Endothelial cell of umbilical vein (primary cell): Measurements from ENCODE around the gene CARD10. TPM values are rescaled to one million over a fixed set of nuclear protein-coding genes. Genes with fewer than 3 reads are reported as not detected.

Experiments used
- BruUV-seq: library from RNA; stranded (reverse); fragments of 400-500 nt; replicated peaks from 2 replicates; lab custom pipeline; 2021; lab: Mats Ljungman, UMichigan
- CTCF ChIA-PET: fragments of 300-600, 350-600 bp; sonication (Branson Sonifier 250); formaldehyde crosslinking; loops from one replicate; lab custom pipeline; 2021; ENCODE audit warnings: antibody characterized with exemption, inconsistent platforms; lab: Charles Lee
- POLR2A ChIA-PET: fragments of 300-600, 350-600 bp; sonication (Branson Sonifier 250); formaldehyde crosslinking; loops from one replicate; lab custom pipeline; 2021; ENCODE audit warnings: antibody characterized with exemption, inconsistent platforms; lab: Charles Lee
- DNase-seq: peaks from one replicate; pipeline ENCODE4 v3.0.0-alpha.2; 2011; ENCODE audit warnings: low read depth, low spot score
- FAIRE-seq: peaks from 2 replicates; lab custom pipeline; 2011; peaks lifted over from hg19 to GRCh38; lab: Jason Lieb, UNC
- H2AFZ ChIP-seq: 2 replicates; pipeline ENCODE4 v1.6.0; 2012; ENCODE audit warnings: low read depth, low read length, control low read depth, inconsistent platforms
- H3K27ac ChIP-seq: 2 replicates; pipeline ENCODE4 v1.5.1; 2011; ENCODE audit warnings: low read depth, mild to moderate bottlenecking, control low read depth, low read length, moderate library complexity; ENCODE audit not compliant: insufficient read depth
- H3K27me3 ChIP-seq, 2 experiments: 2 replicates each; pipeline versions ENCODE4 v1.6.0 to v1.6.1; 2011; ENCODE audit warnings: low read length in 2 of 2, mixed read lengths in 1 of 2; ENCODE audit not compliant: control insufficient read depth in 2 of 2, insufficient read depth in 2 of 2
- H3K36me3 ChIP-seq, 2 experiments: 2 replicates in 1 of 2; 3 replicates in 1 of 2; pipeline ENCODE4 v1.5.1; 2011; ENCODE audit warnings: low read length in 2 of 2, mild to moderate bottlenecking in 1 of 2, moderate library complexity in 1 of 2; ENCODE audit not compliant: control insufficient read depth in 2 of 2, insufficient read depth in 2 of 2; ENCODE audit errors: extremely low read depth in 1 of 2
- H3K4me1 ChIP-seq: 3 replicates; pipeline ENCODE4 v1.5.1; 2011; ENCODE audit warnings: mild to moderate bottlenecking, low read length; ENCODE audit not compliant: control insufficient read depth, insufficient read depth; ENCODE audit errors: extremely low read depth
- H3K4me2 ChIP-seq: 2 replicates; pipeline ENCODE4 v1.6.1; 2011; ENCODE audit warnings: low read length, control low read depth, mixed read lengths; ENCODE audit not compliant: insufficient read depth
- H3K4me3 ChIP-seq, 3 experiments: fragments of 200-600 bp in 1 of 3; sonication (generic), shearing (Covaris generic) in 1 of 3; replicated peaks in 1 of 3; 2 replicates each; pipeline ENCODE4 v1.5.1; 2011 to 2016; ENCODE audit warnings: control low read depth in 3 of 3, low read length in 3 of 3, mild to moderate bottlenecking in 2 of 3, inconsistent platforms in 1 of 3, low read depth in 1 of 3, moderate library complexity in 1 of 3; ENCODE audit not compliant: insufficient read depth in 1 of 3
- H3K79me2 ChIP-seq: 2 replicates; pipeline ENCODE4 v1.6.0; 2012; ENCODE audit warnings: low read length, inconsistent platforms; ENCODE audit not compliant: control insufficient read depth, insufficient read depth
- H3K9ac ChIP-seq: replicated peaks from 2 replicates; pipeline ENCODE3; 2011; ENCODE audit warnings: low read length, control low read depth; ENCODE audit not compliant: insufficient read depth; ENCODE audit errors: extremely low read depth
- H3K9me1 ChIP-seq: replicated peaks from 3 replicates; pipeline ENCODE4 v1.6.0; 2011; ENCODE audit warnings: mild to moderate bottlenecking, low read length; ENCODE audit not compliant: control insufficient read depth, insufficient read depth; ENCODE audit errors: extremely low read depth
- H3K9me3 ChIP-seq: replicated peaks from 2 replicates; pipeline ENCODE4 v1.5.1; 2012; ENCODE audit warnings: low read length, inconsistent platforms; ENCODE audit not compliant: control insufficient read depth, insufficient read depth
- H4K20me1 ChIP-seq: replicated peaks from 2 replicates; pipeline ENCODE3; 2011; ENCODE audit warnings: mild to moderate bottlenecking, low read length; ENCODE audit not compliant: control insufficient read depth, insufficient read depth; ENCODE audit errors: extremely low read depth
- EZH2 ChIP-seq: IDR thresholded peaks from 2 replicates; pipeline ENCODE4 v1.6.1; 2012; ENCODE audit warnings: borderline replicate concordance, low read depth, mild to moderate bottlenecking, moderate library complexity, low read length, inconsistent platforms; ENCODE audit not compliant: severe bottlenecking
- FOS ChIP-seq: IDR thresholded peaks from 2 replicates; pipeline ENCODE4 v1.6.1; 2011; ENCODE audit warnings: mild to moderate bottlenecking, low read length, moderate library complexity, borderline replicate concordance; ENCODE audit not compliant: insufficient read depth
- GATA2 ChIP-seq: IDR thresholded peaks from 2 replicates; pipeline ENCODE4 v1.7.0; 2011; ENCODE audit warnings: low read depth, mild to moderate bottlenecking, moderate library complexity, mixed read lengths, low read length; ENCODE audit not compliant: insufficient read length, insufficient read depth
- JUN ChIP-seq: IDR thresholded peaks from 2 replicates; pipeline ENCODE4 v1.6.1; 2011; ENCODE audit warnings: borderline replicate concordance, low read depth; ENCODE audit not compliant: insufficient read length, insufficient read depth
- MYC ChIP-seq: IDR thresholded peaks from one replicate; pipeline ENCODE4 v1.6.1; 2011; ENCODE audit warnings: mild to moderate bottlenecking, low read depth, low read length
- POLR2A ChIP-seq: IDR thresholded peaks from 2 replicates; pipeline ENCODE4 v1.6.1; 2012; ENCODE audit warnings: low read depth, mild to moderate bottlenecking, control low read depth, low read length
- POLR2AphosphoS5 ChIP-seq: IDR thresholded peaks from 2 replicates; pipeline ENCODE4 v1.6.1; 2012; ENCODE audit warnings: low read depth, mild to moderate bottlenecking, control low read depth, low read length, moderate library complexity; ENCODE audit not compliant: insufficient read depth
- dilution Hi-C: fragments of 300-500 bp; cut with MboI; formaldehyde crosslinking; loops from one replicate; pipeline ENCODE4 v1.15.0; 2019; ENCODE audit warnings: low sequenced_read_pairs; ENCODE audit not compliant: extremely low pct_ligation_motif_present
- intact Hi-C: fragments of 100-400 bp; cut with micrococcal nuclease; formaldehyde crosslinking; loops from one replicate; pipeline ENCODE4 v1.10.0; 2022
- polyA plus RNA-seq, 4 experiments: library from polyadenylated mRNA; depleted of rRNA in 3 of 4; stranded (reverse) in 3 of 4; unstranded in 1 of 4; fragments of >200 nt; gene quantifications; 2 replicates each; pipeline versions ENCODE4 v1.2.1 to v1.2.3, GENCODE V29; 2011 to 2012; ENCODE audit warnings: missing spikeins in 1 of 4
- total RNA-seq: library from RNA; stranded (reverse); gene quantifications from 2 replicates; pipeline ENCODE4 v1.2.3, GENCODE V29; 2021
- TF ChIP-seq, protein P1 (sequence below): IDR thresholded peaks from 2 replicates; pipeline ENCODE4 v1.6.1; 2011; ENCODE audit not compliant: insufficient read depth, insufficient read length
- TF ChIP-seq, protein P2 (sequence below), 2 donors: IDR thresholded peaks; 1 replicate in 1 of 2; 2 replicates in 1 of 2; pipeline ENCODE4 v1.5.1; 2011; ENCODE audit warnings: low read length in 2 of 2, mild to moderate bottlenecking in 2 of 2, moderate library complexity in 2 of 2, control low read depth in 1 of 2, inconsistent platforms in 1 of 2, low read depth in 1 of 2; ENCODE audit not compliant: insufficient read depth in 1 of 2; ENCODE audit errors: extremely low read depth in 1 of 2

CARD10 gene
- total and polyA plus RNA-seq, 2 donors (not counting 3 experiments of a cell fraction or from before 2014, with no cell fraction given): 36.1 to 39.5 TPM

- Histone ChIP-seq H3K4me1 (peaks cover 45% of the 10 kb centered on the region), H4K20me1 (no peaks in the 10 kb centered on the region), H3K36me3 (peaks cover 2 to 31% of the 10 kb centered on the region in 2 experiments), H3K4me3 (no peak overlapping the region), H3K4me2 (no peak overlapping the region), H3K9me3 (no peaks in the 10 kb centered on the region), H3K27me3 (no peaks in the 10 kb centered on the region), H3K27ac (no peak overlapping the region), H3K9ac (no peak overlapping the region), H3K79me2 (no peaks in the 10 kb centered on the region), H2AFZ (no peak overlapping the region), H3K9me1 (no peaks in the 10 kb centered on the region)
- ChIA-PET CTCF (interaction anchor here (1.0 to 1.2 kb wide), 2 partner anchors 9 to 31 kb away, joined by 3 to 8 read pairs; no protein-coding TSS in a partner anchor), POLR2A (no interaction called here)
- intact Hi-C loops (no loop called here), dilution Hi-C loops (no loop called here)
- no peak for TF ChIP-seq POLR2AphosphoS5
- TF ChIP-seq, protein P1, sequence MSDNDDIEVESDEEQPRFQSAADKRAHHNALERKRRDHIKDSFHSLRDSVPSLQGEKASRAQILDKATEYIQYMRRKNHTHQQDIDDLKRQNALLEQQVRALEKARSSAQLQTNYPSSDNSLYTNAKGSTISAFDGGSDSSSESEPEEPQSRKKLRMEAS: no peak
- no peak for TF ChIP-seq JUN
- TF ChIP-seq POLR2A: no peak
- no peak for TF ChIP-seq EZH2
- no peak for TF ChIP-seq MYC
- no peak for TF ChIP-seq GATA2
- no peak for TF ChIP-seq FOS
- TF ChIP-seq, protein P2, sequence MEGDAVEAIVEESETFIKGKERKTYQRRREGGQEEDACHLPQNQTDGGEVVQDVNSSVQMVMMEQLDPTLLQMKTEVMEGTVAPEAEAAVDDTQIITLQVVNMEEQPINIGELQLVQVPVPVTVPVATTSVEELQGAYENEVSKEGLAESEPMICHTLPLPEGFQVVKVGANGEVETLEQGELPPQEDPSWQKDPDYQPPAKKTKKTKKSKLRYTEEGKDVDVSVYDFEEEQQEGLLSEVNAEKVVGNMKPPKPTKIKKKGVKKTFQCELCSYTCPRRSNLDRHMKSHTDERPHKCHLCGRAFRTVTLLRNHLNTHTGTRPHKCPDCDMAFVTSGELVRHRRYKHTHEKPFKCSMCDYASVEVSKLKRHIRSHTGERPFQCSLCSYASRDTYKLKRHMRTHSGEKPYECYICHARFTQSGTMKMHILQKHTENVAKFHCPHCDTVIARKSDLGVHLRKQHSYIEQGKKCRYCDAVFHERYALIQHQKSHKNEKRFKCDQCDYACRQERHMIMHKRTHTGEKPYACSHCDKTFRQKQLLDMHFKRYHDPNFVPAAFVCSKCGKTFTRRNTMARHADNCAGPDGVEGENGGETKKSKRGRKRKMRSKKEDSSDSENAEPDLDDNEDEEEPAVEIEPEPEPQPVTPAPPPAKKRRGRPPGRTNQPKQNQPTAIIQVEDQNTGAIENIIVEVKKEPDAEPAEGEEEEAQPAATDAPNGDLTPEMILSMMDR (IDR thresholded peaks at IDR 0.05; ENCODE audit: extremely low read depth in 1 of 2, insufficient read depth in 1 of 2, low read depth in 1 of 2, low read length in 2 of 2): no peak
- DNase-seq (no peak), FAIRE-seq (no peak)
- BruUV-seq: no TSS peak
These were observed 16.0 kb downstream of the CARD10 start for GRCh38 chr22:37503183-37503683.
